GM18505 (cell line): ENCODE data around the gene ABHD2.
"Not testable (repeated sequence)": the region's sequence is repeated elsewhere in the genome, so short reads cannot be mapped to it uniquely, and the experiment has no call there.

Experiments used
- ATAC-seq: cut with Tn5 transposase; IDR thresholded peaks from one replicate; pipeline ENCODE4 v1.9.1; 2021; ENCODE audit not compliant: unreplicated experiment
- POLR2A ChIP-seq: IDR thresholded peaks from 4 replicates; pipeline ENCODE4 v1.6.1; 2011; ENCODE audit warnings: borderline replicate concordance; ENCODE audit not compliant: insufficient read depth, insufficient read length; ENCODE audit errors: extremely low read depth

ABHD2 gene

GRCh38 chr15:89211678-89212170 lies 123.5 kb downstream of the ABHD2 start:
- ATAC-seq = no peak
- TF ChIP-seq POLR2A = no peak

GRCh38 chr15:89215627-89216026 lies 127.4 kb downstream of the ABHD2 start:
- no peak for TF ChIP-seq POLR2A
- ATAC-seq = no peak

GRCh38 chr15:89217031-89217430 lies 128.8 kb downstream of the ABHD2 start:
- ATAC-seq = no peak
- TF ChIP-seq POLR2A = no peak

GRCh38 chr15:89217686-89218376 lies 129.6 kb downstream of the ABHD2 start:
- no peak for ATAC-seq
- no peak for TF ChIP-seq POLR2A

GRCh38 chr15:89218531-89218930 lies 130.3 kb downstream of the ABHD2 start:
- ATAC-seq = no peak
- no peak for TF ChIP-seq POLR2A

GRCh38 chr15:89221543-89221942 lies 133.3 kb downstream of the ABHD2 start, which contains the start of gene RLBP1:
RLBP1 (minus strand) TSS chr15:89221579; CDS start chr15:89218975, 2,604 bp downstream.
- no peak for TF ChIP-seq POLR2A
- no peak for ATAC-seq

- TF ChIP-seq POLR2A = no peak
- ATAC-seq = no peak
Measured at GRCh38 chr15:89225588-89225987, 137.3 kb downstream of the ABHD2 start.

GRCh38 chr15:89226359-89227221 lies 138.3 kb downstream of the ABHD2 start:
- no peak for TF ChIP-seq POLR2A
- ATAC-seq = no peak

- ATAC-seq = no peak
- TF ChIP-seq POLR2A = no peak
Measured at GRCh38 chr15:89227425-89227824, 139.2 kb downstream of the ABHD2 start.

GRCh38 chr15:89230277-89230676 lies 142.0 kb downstream of the ABHD2 start:
- no peak for TF ChIP-seq POLR2A
- ATAC-seq = no peak

GRCh38 chr15:89231832-89232231 lies 143.6 kb downstream of the ABHD2 start:
- no peak for TF ChIP-seq POLR2A
- no peak for ATAC-seq

- ATAC-seq = not testable (repeated sequence)
Measured at GRCh38 chr15:89239883-89240810, 151.9 kb downstream of the ABHD2 start.
